ENCODE measurements around the gene FAM120B.
A peak's percentile ranks its signal among the peaks of the same experiment; 100 is the strongest.

Gene FAM120B

DNA sequence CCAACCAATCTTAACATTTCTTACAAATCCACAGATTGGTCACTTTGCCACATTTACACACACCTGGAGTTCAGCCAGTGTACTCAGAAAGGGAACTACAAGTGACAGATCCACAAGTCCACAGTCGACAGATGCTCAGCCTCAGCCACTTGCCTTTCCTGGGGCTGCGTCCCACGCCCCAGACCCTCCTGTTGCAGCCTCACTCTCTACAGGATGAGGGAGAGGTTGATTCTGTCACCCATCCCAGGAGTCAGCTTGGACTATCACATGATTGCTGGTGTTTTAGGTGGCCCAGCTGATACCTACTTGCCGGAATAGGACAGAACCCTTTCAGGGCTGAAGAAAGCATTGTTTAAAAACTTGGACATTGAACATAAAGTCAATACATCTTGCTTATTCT is 108.8 kb downstream of the FAM120B start:
- no peak for DNase-seq
- no peak overlapping the region for H3K4me3 Mint-ChIP-seq
- H3K27me3 Mint-ChIP-seq, result peaks cover 39% of the 10 kb centered on the region
- H3K27ac Mint-ChIP-seq, result no peak overlapping the region
- no peaks in the 10 kb centered on the region for H3K4me1 Mint-ChIP-seq
- H3K9me3 Mint-ChIP-seq, result peaks cover 5 to 30% of the 10 kb centered on the region in 2 donors
- no peak for ATAC-seq

DNA sequence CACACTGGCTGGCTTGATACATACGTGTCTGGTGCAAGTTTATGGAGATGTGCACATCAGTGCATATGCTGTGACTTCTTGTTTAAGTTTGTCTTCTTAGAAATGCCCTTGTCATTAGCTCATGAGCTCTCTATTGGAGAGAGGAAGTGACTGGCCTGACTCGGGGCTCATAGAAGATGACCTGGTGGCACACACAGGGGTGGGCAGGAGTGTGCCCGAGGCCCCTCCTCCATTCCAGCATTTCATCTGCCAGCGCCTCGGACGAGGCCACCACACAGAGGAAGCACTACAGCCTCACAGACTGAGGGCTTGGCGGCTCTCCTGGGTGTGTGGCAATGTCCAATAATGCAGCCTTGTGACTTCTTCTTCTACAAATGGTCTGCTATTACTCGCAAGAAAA is 109.7 kb downstream of the FAM120B start:
- DNase-seq, result no peak
- H3K9me3 Mint-ChIP-seq, result peaks cover 5 to 21% of the 10 kb centered on the region in 2 donors
- no peaks in the 10 kb centered on the region for H3K4me1 Mint-ChIP-seq
- peaks cover 31% of the 10 kb centered on the region for H3K27me3 Mint-ChIP-seq
- ATAC-seq, result no peak
- no peak overlapping the region for H3K27ac Mint-ChIP-seq
- H3K4me3 Mint-ChIP-seq, result no peak overlapping the region

DNA sequence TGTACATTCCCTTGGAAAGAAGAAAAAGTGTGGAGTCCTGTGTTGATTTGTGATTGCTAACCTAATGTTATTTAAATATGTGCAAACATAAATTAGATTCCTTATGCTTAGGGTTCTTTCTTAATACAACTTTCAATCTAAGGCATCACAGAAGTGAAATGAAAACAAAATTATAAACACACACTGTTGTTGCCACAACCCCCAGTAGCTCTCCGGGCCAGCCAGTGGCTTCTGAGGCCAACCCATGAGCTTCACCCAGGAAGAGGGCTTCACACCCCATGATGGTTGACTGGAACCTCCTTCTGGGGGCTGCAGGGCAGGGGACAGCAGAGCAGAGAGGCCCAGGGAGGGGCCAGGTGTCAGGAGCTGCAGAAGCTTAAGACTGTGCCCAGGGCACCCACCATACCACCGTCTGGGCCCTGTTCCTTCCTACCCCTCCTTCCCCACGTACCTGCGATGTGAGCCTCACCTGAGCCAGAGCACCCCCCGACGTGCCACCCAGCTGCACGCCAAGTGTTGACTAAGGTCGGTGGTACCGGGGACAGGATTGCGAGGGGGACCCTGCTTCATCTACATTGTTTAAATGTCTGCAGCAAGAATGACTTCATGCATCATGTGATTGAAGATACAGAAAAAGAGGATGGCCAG is 110.5 kb downstream of the FAM120B start:
- H3K4me1 Mint-ChIP-seq, result no peaks in the 10 kb centered on the region
- no peak for ATAC-seq
- H3K9me3 Mint-ChIP-seq, result peaks cover 5 to 20% of the 10 kb centered on the region in 2 donors
- no peak for DNase-seq
- H3K4me3 Mint-ChIP-seq, result no peak overlapping the region
- peaks cover 31% of the 10 kb centered on the region for H3K27me3 Mint-ChIP-seq
- no peak overlapping the region for H3K27ac Mint-ChIP-seq

DNA sequence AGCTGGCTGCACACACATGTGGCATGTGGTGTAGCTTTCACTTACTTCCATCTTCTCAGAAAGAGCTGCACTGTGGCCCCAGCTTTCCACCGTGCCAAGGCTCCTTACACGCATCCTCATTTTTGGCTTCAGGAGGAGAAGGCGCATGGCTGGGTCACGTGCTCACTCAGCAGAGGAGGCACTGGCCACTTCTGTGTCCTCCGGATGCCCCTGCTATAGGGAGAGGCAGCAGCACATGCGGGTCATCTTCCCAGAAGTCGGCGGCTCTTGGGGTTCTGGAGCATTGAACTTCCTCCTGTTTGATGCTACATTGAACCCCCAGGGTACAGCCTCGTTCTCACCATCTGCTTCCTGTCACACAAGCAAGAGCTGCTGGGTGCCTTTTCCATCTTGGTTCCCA is 111.3 kb downstream of the FAM120B start:
- ATAC-seq, result no peak

DNA sequence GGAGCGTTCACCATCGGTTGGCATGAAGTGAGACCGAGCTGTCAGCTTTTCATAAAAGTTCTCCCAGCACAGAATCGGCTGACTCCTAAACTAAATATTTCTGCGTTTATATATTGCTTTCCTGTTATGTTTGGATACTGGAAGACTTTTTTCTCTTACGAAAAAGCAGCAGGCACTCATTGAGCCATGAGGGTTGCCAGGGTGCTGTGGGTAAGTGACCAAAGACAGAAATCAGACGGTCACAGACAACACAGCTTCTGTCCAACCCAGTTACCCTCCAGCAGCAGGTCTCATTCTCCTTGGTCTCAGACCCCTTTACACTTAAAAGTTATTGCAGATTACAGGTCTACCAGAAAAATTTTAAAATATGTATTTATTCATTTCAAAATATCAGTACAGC is 113.7 kb downstream of the FAM120B start:
- H3K27ac Mint-ChIP-seq, result no peak overlapping the region
- H3K4me3 Mint-ChIP-seq, result no peak overlapping the region

More for the DNA sequence above, 111.3 kb downstream of the FAM120B start:
- Mint-ChIP-seq H3K27ac (no peak overlapping the region), H3K9me3 (peaks cover 5 to 14% of the 10 kb centered on the region in 2 donors), H3K4me1 (no peaks in the 10 kb centered on the region), H3K4me3 (no peak overlapping the region), H3K27me3 (peaks cover 35% of the 10 kb centered on the region)
- no peak for DNase-seq

DNA sequence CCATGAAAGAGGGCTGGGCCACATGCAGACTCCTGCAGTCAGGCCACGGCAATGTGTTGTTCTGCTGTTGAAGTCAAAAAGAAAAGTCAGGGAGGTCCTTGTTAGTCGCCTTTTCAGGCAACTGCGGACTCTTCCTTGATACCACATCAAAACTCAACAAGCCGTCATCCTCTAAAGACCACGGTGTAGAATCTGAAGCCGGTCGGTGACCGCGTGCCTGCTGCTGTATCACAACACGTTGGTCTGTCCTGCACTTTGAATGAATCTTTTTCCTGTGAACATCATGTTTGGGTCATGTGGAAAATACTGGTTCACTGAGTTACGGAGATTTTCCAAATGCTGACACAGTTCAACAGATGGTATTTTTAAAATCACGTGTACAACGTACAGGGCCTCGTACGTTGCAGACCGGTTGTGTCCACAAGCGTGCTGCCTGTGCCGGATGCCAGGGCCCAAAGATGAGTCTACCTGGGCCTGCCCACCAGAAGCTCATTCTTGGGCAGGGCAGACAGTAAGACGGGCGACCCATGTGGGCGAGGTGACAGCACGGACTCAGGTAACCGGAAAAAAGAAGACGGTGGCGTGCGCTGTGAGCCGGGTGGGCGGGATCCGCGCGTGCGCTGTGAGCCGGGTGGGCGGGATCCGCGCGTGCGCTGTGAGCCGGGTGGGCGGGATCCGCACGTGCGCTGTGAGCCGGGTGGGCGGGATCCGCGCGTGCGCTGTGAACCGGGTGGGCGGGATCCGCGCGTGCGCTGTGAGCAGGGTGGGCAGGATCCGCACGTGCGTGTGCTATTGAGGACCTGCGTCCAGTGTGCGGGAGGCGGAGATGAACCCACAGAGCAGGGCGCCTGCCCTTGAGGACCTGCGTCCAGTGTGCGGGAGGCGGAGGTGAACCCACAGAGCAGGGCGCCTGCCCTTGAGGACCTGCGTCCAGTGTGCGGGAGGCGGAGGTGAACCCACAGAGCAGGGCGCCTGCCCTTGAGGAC is 114.5 kb downstream of the FAM120B start:
- H3K4me3 Mint-ChIP-seq, result no peak overlapping the region

More for the DNA sequence above, 113.7 kb downstream of the FAM120B start:
- Mint-ChIP-seq H3K9me3 (no peaks in the 10 kb centered on the region), H3K4me1 (no peaks in the 10 kb centered on the region), H3K27me3 (peaks cover 30% of the 10 kb centered on the region)
- ATAC-seq, result no peak
- no peak for DNase-seq

DNA sequence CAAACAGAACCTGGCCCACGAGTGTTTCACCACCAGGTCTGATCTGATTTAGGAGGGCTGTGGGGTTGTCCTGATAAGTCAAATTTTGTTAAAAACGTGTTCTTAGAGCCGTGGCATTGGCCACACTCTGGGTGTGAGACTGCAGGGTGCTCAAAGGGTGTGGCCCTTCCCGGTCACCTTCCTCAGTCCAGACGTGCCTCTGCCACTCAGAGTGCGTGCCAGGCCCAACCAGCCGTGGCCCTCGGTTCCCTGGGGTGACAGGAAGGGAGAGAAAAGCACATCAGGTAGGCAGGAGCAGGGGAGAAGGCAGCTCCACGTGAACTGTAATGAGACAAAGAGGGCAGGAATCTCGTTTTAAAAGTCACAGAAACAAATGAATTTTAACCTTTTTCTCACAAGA is 115.4 kb downstream of the FAM120B start:
- no peaks in the 10 kb centered on the region for H3K4me1 Mint-ChIP-seq

More for the DNA sequence above, 114.5 kb downstream of the FAM120B start:
- ATAC-seq (peak; percentile 33), DNase-seq (no peak)
- Mint-ChIP-seq H3K4me1 (no peaks in the 10 kb centered on the region), H3K27ac (no peak overlapping the region), H3K27me3 (peaks cover 33% of the 10 kb centered on the region), H3K9me3 (no peaks in the 10 kb centered on the region)

DNA sequence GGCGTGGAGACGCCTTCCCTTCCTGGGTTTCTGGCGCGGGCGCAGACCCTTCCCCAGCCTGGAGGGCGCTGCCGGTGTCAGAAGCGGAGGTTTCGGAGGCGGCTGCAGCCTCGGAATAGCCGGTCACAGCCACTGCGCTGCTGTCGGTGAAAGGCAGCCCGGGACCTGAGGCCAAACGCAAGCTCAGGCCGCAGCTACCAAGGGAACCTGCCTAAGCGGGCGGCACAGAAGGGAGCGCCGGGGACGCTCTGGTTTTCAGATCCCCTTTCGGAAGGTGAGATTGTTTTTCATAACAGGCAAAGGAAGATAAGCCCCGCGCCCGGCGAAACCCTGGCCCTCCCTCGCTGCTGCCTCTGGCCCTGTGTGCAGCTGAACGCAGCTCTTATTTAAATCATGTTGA is 116.5 kb downstream of the FAM120B start:
- Mint-ChIP-seq H3K4me3 (no peak overlapping the region), H3K27me3 (peaks cover 44% of the 10 kb centered on the region), H3K9me3 (no peaks in the 10 kb centered on the region), H3K27ac (no peak overlapping the region), H3K4me1 (no peaks in the 10 kb centered on the region)
- DNase-seq, result no peak
- no peak for ATAC-seq

More for the DNA sequence above, 115.4 kb downstream of the FAM120B start:
- Mint-ChIP-seq H3K4me3 (no peak overlapping the region), H3K27me3 (peaks cover 41% of the 10 kb centered on the region), H3K9me3 (no peaks in the 10 kb centered on the region), H3K27ac (no peak overlapping the region)
- DNase-seq, result no peak
- ATAC-seq, result no peak

DNA sequence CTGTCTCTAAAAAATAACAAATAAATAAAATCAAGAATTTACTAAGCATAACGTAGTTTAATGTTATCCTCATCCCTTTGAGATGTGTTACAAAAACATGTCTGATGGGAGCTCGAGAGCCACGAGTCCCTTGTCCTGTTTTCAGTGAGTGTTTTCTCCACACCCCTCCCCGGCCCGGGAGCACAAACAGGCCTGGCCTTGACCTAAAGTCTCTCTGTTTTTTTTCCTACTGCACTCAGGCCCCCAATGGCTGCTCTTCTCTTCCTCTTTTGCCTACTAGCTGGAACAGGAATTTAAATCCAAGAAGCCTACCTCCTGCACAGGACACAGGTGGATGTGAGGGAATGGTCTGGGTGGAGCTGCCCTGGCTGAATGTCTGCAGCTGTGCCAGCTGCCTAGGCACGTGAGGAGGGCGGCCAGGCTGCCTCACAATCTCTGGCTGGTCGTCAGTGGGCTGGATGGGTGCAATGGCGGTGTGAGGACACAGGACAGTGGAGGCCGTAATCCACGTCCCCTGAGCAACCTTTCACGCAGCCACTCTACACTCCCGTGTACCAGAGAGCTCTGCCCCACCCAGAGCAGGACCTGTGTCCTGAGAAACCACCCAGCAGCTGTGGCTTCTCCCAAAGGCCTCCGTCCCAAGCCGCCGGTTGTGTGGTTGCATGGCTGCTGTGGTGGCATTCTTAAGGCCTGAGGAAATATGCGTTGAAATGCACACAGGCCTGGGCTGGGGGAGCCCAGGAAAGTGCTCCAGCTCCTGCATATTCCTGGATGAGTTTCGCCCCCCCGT is 117.5 kb downstream of the FAM120B start:
- Mint-ChIP-seq H3K4me1 (no peaks in the 10 kb centered on the region), H3K9me3 (no peaks in the 10 kb centered on the region), H3K27me3 (peaks cover 37% of the 10 kb centered on the region), H3K27ac (no peak overlapping the region), H3K4me3 (no peak overlapping the region)
- DNase-seq (no peak), ATAC-seq (no peak)

DNA sequence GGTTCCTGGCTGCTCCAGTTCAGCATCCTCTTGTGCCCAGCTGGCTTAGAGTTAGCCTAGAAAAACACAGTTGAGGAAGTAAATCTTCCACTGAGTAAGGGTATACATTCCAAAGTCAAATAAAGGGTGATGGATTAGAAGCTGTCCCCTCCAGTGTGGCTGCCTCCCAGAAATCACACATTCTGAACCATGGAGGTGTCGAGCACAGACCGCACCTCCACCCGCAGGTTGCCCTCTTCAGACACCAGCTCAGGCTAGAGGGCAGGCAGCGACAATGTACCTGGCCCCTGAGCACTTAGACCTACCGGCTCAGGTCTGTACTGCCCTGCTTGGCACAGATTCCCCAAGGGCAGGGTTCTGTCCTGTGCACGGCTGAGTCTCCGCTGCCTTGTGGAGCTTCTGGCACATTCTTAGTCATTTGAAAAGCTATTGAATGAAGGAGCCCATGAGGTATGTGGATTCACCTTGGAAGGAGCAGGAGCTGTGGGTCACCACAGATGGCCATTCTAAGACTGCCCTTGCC is 118.1 kb downstream of the FAM120B start:
- H3K27me3 Mint-ChIP-seq, result peaks cover 37% of the 10 kb centered on the region
- ATAC-seq (no peak), DNase-seq (no peak)
- no peaks in the 10 kb centered on the region for H3K4me1 Mint-ChIP-seq
- no peak overlapping the region for H3K4me3 Mint-ChIP-seq
- H3K27ac Mint-ChIP-seq, result no peak overlapping the region
- H3K9me3 Mint-ChIP-seq, result no peaks in the 10 kb centered on the region

DNA sequence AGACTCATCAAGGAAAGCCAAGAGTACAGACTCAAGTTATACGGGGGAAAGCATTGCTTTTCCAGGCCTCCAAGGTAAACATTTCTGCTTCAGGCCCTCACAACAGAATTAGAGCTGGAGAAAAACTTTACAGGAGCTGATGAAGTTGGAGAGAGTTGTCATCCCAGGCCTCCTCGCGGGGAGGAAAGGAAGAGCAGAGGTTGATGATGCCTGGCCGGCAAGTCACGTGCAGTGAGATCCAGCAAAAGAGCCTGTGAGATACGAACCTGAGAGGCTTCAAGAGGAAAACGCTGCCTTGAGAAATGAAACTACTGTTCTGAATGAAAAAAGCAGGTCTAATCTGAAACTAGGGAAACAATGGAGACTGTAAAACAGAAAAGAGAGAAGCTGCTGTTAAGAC is 122.9 kb downstream of the FAM120B start:
- DNase-seq (no peak), ATAC-seq (no peak)
- Mint-ChIP-seq H3K27ac (no peak overlapping the region), H3K4me3 (no peak overlapping the region), H3K27me3 (peaks cover 35% of the 10 kb centered on the region), H3K9me3 (no peaks in the 10 kb centered on the region), H3K4me1 (no peaks in the 10 kb centered on the region)

DNA sequence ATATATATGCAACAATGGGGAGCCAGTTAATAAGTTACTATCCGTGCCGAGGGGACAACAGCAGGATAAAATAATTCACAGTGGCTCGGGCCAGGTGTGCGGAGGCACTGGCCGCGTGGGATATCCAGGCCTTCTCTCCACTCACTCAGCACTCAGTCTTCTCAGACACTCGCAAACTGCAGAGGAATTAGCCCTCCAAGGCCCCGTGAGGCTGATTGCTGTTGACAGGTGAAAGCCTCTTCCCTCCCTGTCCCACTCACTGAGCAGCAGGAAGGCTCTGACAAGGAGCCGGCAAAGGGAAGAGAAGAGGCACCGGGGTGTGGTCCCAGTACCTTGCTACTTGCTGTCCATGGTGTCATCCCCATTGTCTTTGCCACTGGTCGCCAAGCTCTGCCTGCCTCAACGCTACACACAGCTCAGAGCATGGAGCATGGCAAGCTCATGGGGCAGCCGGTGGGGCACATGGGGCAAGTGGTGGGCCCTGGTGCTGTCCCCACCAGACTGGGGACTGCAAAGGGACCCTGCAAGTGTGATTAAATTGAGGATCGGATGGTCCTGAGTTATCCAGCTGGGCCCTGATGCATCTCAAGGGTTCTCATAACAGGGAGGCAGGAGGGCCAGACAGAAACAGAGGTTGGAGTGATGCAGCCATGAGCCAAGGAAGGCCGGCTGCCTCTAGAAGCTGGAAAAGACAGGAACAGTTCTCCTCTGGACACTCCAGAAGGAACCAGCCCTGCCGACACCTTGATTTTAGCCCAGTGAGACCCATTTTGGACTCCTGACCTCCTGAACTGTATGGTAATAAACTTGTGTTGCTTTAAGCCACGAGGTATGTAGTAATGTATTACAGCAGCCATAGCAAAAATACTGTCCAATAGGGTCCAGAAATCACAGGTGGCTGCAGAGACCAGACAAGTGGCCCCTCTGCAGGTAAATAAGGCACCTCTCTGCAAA is 126.9 kb downstream of the FAM120B start:
- peaks cover 0 to 14% of the 10 kb centered on the region in 2 donors for H3K9me3 Mint-ChIP-seq
- no peak overlapping the region for H3K4me3 Mint-ChIP-seq
- peaks cover 6% of the 10 kb centered on the region for H3K4me1 Mint-ChIP-seq
- H3K27ac Mint-ChIP-seq, result no peak overlapping the region
- ATAC-seq (no peak), DNase-seq (no peak)
- peaks cover 16% of the 10 kb centered on the region for H3K27me3 Mint-ChIP-seq

DNA sequence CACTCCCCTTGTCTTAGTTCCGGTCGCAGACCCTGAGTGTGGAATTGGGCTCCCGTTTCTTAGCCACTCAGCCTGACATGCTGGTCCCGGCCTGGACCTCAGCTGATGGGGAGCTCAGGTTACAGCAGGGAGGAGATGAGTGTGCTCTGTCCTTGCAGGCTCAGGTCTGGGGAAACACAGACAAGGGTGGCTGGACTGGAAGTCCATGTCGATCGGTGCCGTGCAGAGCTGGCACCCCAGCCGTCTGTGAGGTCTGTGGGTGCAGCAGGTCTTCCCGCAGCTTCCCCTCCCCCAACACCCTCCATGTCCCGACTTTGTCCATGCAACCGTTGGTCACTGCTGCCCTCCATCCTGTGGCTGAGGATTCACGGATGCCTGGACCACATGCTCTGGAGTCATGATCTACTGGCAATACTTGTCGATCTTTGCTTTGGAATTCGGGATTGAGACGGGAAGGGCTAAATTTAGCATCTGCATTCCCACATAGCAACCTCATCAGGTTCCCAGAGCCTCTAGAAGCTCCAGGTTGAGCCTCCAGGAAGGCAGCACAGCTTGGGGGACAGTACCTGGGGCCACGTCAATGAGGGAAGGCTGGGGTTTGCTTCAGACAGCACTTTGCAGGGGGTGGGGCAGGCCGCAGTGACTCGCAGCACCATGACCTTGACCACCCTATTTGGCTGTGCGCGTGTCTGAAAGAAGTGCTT is 127.7 kb downstream of the FAM120B start:
- DNase-seq (no peak), ATAC-seq (no peak)
- Mint-ChIP-seq H3K27me3 (peaks cover 21% of the 10 kb centered on the region), H3K9me3 (peaks cover 0 to 14% of the 10 kb centered on the region in 2 donors), H3K4me1 (peaks cover 6% of the 10 kb centered on the region), H3K27ac (no peak overlapping the region), H3K4me3 (no peak overlapping the region)

DNA sequence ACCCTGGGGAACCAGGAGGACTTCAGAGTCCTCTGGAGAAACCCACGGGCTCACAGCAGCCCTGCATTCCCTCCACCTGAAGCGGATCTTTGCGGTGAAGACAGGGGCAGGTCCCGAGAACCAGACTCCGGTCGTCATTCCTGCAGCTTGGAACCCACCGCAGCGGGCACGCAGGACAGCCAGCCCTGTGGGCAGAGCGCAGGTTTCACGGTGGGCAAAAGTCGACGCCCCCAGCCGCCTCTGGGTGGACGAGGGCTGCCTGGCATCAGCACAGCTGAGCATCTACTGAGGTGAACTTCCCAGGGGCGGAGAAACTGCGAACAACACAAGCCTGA is 128.2 kb downstream of the FAM120B start:
- no peak overlapping the region for H3K4me3 Mint-ChIP-seq
- DNase-seq (no peak), ATAC-seq (no peak)
- no peak overlapping the region for H3K27ac Mint-ChIP-seq
- peaks cover 24% of the 10 kb centered on the region for H3K27me3 Mint-ChIP-seq
- H3K9me3 Mint-ChIP-seq, result peaks cover 0 to 14% of the 10 kb centered on the region in 2 donors
- peaks cover 6% of the 10 kb centered on the region for H3K4me1 Mint-ChIP-seq

Data from stimulated activated naive CD8-positive, alpha-beta T cell treated with anti-CD3 and anti-CD28 coated beads, Interleukin-15, amount 100 ng/mL, for 72 hours (primary cell).